B cell (primary cell): ENCODE measurements around the gene ARHGEF19.

Experiments used
- CTCF ChIP-seq: fragments of 200-600 bp; IDR thresholded peaks from one replicate; pipeline ENCODE4 v1.8.0; 2022; ENCODE audit warnings: antibody characterized with exemption, mild to moderate bottlenecking
- EZH2 ChIP-seq: IDR thresholded peaks from 2 replicates; pipeline ENCODE4 v1.6.1; 2012; ENCODE audit warnings: borderline replicate concordance, low read depth, mild to moderate bottlenecking, moderate library complexity, low read length; ENCODE audit not compliant: insufficient read depth, poor library complexity, severe bottlenecking

DNA sequence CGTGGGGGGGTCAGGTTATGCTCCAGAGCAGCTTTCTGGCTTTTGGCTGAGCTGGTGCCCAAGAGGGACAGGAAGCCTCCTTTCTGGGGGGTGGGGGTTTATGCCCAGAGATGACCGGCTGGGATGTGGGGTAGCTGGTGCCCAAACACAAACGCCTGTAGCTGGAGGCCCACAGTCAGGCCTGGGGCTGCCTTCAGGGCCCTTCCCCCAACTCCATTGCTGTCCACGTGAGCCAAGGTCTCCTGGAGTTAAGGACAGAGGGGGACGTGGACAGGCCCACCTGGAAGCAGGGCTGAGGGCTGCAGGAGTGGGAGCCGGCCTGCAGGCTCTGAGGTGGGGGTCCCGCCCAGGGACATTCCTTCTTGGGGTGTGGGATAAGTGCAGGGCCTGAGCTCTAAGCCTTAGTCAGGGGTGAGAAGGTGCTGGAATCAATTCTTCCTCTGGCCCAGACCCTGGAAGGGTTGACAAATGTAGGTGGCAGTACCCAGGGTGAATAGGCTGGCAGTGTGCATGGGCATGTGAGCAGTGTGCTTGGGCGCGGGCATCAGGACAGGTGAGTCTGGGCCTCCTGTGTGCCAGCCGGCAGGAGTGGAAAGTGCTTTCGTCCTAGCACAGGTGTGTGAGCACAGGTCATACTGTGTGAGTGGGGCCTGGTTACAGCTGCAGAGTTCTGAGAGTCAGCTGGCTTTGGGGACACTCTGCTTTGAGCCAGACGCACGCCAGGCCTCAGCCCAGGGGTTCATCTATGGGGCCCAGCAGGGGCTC lies 17.7 kb upstream of the ARHGEF19 start:
- no peak for TF ChIP-seq CTCF
- TF ChIP-seq EZH2, result no peak
